GM12878 (cell line): ENCODE results near the gene PTBP1. TPM values are rescaled to one million over a fixed set of nuclear protein-coding genes. Genes with fewer than 3 reads are reported as not detected.
A peak's percentile ranks its signal among the peaks of the same experiment; 100 is the strongest.

Experiments
- ATAC-seq: fragments of 200-7000 bp; cut with Tn5 transposase; 3 replicates; pipeline ENCODE4 v1.9.1; 2020; ENCODE audit warnings: mild to moderate bottlenecking, moderate library complexity
- BruUV-seq: library from RNA; stranded (reverse); fragments of 400-500 nt; replicated peaks from 2 replicates; lab custom pipeline; 2021; lab: Mats Ljungman, UMichigan
- CTCF ChIA-PET: fragments of 300-600 bp; sonication (Branson Sonifier 250); formaldehyde crosslinking; extraction: SDS; loops from one replicate; lab custom pipeline; 2021; ENCODE audit warnings: inconsistent platforms; lab: Yijun Ruan, JAX
- POLR2A ChIA-PET: fragments of 350-600 bp; formaldehyde crosslinking; extraction: SDS; loops from one replicate; lab custom pipeline; 2021; ENCODE audit warnings: inconsistent platforms; lab: Charles Lee
- RAD21 ChIA-PET: fragments of 300-600 bp; sonication (Branson Sonifier 250); formaldehyde crosslinking; loops from one replicate; lab custom pipeline; 2023; ENCODE audit warnings: antibody characterized with exemption; ENCODE audit not compliant: unreplicated experiment; lab: Charles Lee
- SMC1A ChIA-PET: fragments of 300-600 bp; sonication (Branson Sonifier 250); formaldehyde crosslinking; loops from one replicate; lab custom pipeline; 2023; ENCODE audit not compliant: unreplicated experiment, uncharacterized antibody; lab: Charles Lee
- DNase-seq: peaks from one replicate; pipeline ENCODE4 v3.0.0-alpha.2; 2011; ENCODE audit warnings: low read depth, low spot score
- FAIRE-seq: peaks from 3 replicates; lab custom pipeline; 2011; peaks lifted over from hg19 to GRCh38; lab: Jason Lieb, UNC
- H2AFZ ChIP-seq: 2 replicates; pipeline ENCODE4 v1.6.0; 2011; ENCODE audit warnings: low read depth, low read length, control low read depth; ENCODE audit not compliant: control insufficient read depth
- H3K27ac ChIP-seq: 2 replicates; pipeline ENCODE4 v1.5.1; 2011; ENCODE audit warnings: control low read depth; ENCODE audit not compliant: control insufficient read depth, insufficient read depth
- H3K27me3 ChIP-seq, 2 experiments: replicated peaks in 1 of 2; 2 replicates each; pipeline versions ENCODE4 v1.6.0 to v1.6.1; 2011; ENCODE audit warnings: low read length in 1 of 2; ENCODE audit not compliant: control insufficient read depth in 2 of 2, insufficient read depth in 2 of 2
- H3K36me3 ChIP-seq, 2 experiments: 2 replicates each; pipeline ENCODE4 v1.5.1; 2011; ENCODE audit warnings: low read length in 1 of 2; ENCODE audit not compliant: control insufficient read depth in 2 of 2, insufficient read depth in 2 of 2
- H3K4me1 ChIP-seq: 2 replicates; pipeline ENCODE4 v1.6.1; 2011; ENCODE audit warnings: mild to moderate bottlenecking, low read length, moderate library complexity, mixed read lengths; ENCODE audit not compliant: control insufficient read depth, insufficient read depth
- H3K4me2 ChIP-seq: 2 replicates; pipeline ENCODE4 v1.6.0; 2011; ENCODE audit warnings: control low read depth; ENCODE audit not compliant: control insufficient read depth, insufficient read depth
- H3K4me3 ChIP-seq: fragments of 200-600 bp; sonication (generic); 2 replicates; pipeline ENCODE4 v1.5.1; 2016
- H3K79me2 ChIP-seq: 2 replicates; pipeline ENCODE4 v1.6.0; 2011; ENCODE audit warnings: low read length; ENCODE audit not compliant: control insufficient read depth, insufficient read depth
- H3K9ac ChIP-seq: 2 replicates; pipeline ENCODE4 v1.8.0; 2011; ENCODE audit warnings: low read length, control low read depth, mixed read lengths; ENCODE audit not compliant: control insufficient read depth, insufficient read depth
- H3K9me3 ChIP-seq: replicated peaks from 3 replicates; pipeline ENCODE4 v1.5.1; 2011; ENCODE audit warnings: mild to moderate bottlenecking, low read length; ENCODE audit not compliant: control insufficient read depth, insufficient read depth
- H4K20me1 ChIP-seq: 2 replicates; pipeline ENCODE4 v1.6.0; 2011; ENCODE audit not compliant: control insufficient read depth, insufficient read depth
- CBFB ChIP-seq: IDR thresholded peaks from 2 replicates; pipeline ENCODE4 v1.6.1; 2016; ENCODE audit warnings: antibody characterized with exemption, low read depth
- CHD2 ChIP-seq: IDR thresholded peaks from 2 replicates; pipeline ENCODE4 v1.6.1; 2011; ENCODE audit warnings: low read depth, low read length, improper control_type of control experiment, borderline replicate concordance
- MXI1 ChIP-seq: fragments of 150-350 bp; IDR thresholded peaks from 2 replicates; pipeline ENCODE4 v1.6.1; 2011; ENCODE audit warnings: low read depth, mild to moderate bottlenecking, inconsistent platforms, low read length, improper control_type of control experiment
- POLR2AphosphoS5 ChIP-seq: IDR thresholded peaks from 2 replicates; pipeline ENCODE4 v1.6.1; 2011; ENCODE audit warnings: mild to moderate bottlenecking, low read length, inconsistent platforms
- SMC3 ChIP-seq: IDR thresholded peaks from 2 replicates; pipeline ENCODE4 v1.6.1; 2011; ENCODE audit warnings: low read length, improper control_type of control experiment, borderline replicate concordance
- ZNF274 ChIP-seq: IDR thresholded peaks from one replicate; pipeline ENCODE4 v1.8.0; 2011; ENCODE audit not compliant: insufficient read length, insufficient read depth
- WGBS: methylation state at CpG from one replicate; pipeline ENCODE4 v1.1.6; 2016; ENCODE audit warnings: low lambda C conversion rate; ENCODE audit not compliant: insufficient replicate concordance, insufficient coverage; ENCODE audit errors: missing lambda C conversion rate; 5-methylcytosine and 5-hydroxymethylcytosine counted together
- in situ Hi-C: fragments of 300-500 bp; cut with MboI; formaldehyde crosslinking; loops from 9 replicates; pipeline ENCODE4 v1.14.3; 2018; ENCODE audit warnings: mixed read lengths
- intact Hi-C: fragments of 100-400 bp; cut with micrococcal nuclease; formaldehyde crosslinking; loops from one replicate; pipeline ENCODE4 v1.14.2; 2022; ENCODE audit not compliant: unreplicated experiment
- polyA plus RNA-seq, 11 experiments: library from polyadenylated mRNA; depleted of rRNA in 4 of 11; unstranded in 6 of 11; stranded (reverse) in 5 of 11; fragments of >200 nt; fragmentation: Nextera tagmentation in 4 of 11; fragmentation: Illumina TruSeq in 1 of 11; extraction: Ambion mirVana in 4 of 11; extraction: Trizol in 1 of 11; gene quantifications; 1 replicate in 1 of 11; 2 replicates in 10 of 11; pipeline versions ENCODE4 v1.2.1 to v1.2.3, GENCODE V29; 2011 to 2016; ENCODE audit warnings: inconsistent platforms in 2 of 11, missing spikeins in 2 of 11, low read depth in 1 of 11
- total RNA-seq, 4 experiments: library from RNA; depleted of rRNA in 3 of 4; stranded (reverse); fragments of >200 nt in 3 of 4; fragmentation: Illumina TruSeq in 1 of 4; extraction: Trizol in 1 of 4; gene quantifications; 2 replicates each; pipeline versions ENCODE4 v1.2.1 to v1.2.3, GENCODE V29; 2013 to 2021

The PTBP1 gene
- total and polyA plus RNA-seq, 10 of the 15 experiments (the other 5 are each of a cell fraction or from before 2014, with no cell fraction given) = 13.1 to 532 (median 217) TPM

DNA sequence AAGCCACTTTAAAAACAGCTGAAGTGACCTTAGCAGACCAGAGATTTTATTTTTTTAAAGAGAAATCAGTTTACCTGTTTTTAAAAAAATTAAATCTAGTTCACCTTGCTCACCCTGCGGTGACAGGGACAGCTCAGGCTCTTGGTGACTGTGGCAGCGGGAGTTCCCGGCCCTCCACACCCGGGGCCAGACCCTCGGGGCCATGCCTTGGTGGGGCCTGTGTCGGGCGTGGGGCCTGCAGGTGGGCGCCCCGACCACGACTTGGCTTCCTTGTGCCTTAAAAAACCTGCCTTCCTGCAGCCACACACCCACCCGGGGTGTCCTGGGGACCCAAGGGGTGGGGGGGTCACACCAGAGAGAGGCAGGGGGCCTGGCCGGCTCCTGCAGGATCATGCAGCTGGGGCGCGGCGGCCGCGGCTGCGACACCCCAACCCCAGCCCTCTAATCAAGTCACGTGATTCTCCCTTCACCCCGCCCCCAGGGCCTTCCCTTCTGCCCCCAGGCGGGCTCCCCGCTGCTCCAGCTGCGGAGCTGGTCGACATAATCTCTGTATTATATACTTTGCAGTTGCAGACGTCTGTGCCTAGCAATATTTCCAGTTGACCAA, 13.7 kb downstream of the PTBP1 start:
- H3K9ac ChIP-seq = no peak overlapping the region
- BruUV-seq = no TSS peak
- H3K4me1 ChIP-seq = no peaks in the 10 kb centered on the region
- peaks cover 1% of the 10 kb centered on the region; the same call in 1 of the 2 replicates for H3K79me2 ChIP-seq
- in situ Hi-C loops (no loop called here), intact Hi-C loops (no loop called here)
- WGBS = 86% methylated on average over 24 of the region's 25 CpGs
- H3K27ac ChIP-seq = no peak overlapping the region
- H4K20me1 ChIP-seq = no peaks in the 10 kb centered on the region; the same call in 1 of the 2 replicates
- SMC1A ChIA-PET = no interaction called here
- no peak overlapping the region for H2AFZ ChIP-seq
- peaks cover 33 to 36% of the 10 kb centered on the region in 2 experiments; a peak in 3 of 4 replicates for H3K36me3 ChIP-seq
- POLR2A ChIA-PET = no interaction called here
- H3K4me2 ChIP-seq = no peak overlapping the region
- DNase-seq = no peak
- TF ChIP-seq MXI1 (no peak), ZNF274 (no peak), POLR2AphosphoS5 (0 out of 2 replicates have a peak, but pooled peaks have one; percentile 0), CBFB (no peak)
- no peak for ATAC-seq
- RAD21 ChIA-PET = no interaction called here
- CTCF ChIA-PET = no interaction called here
- no peaks in the 10 kb centered on the region; the same call in 2 of the 3 replicates for H3K9me3 ChIP-seq
- H3K27me3 ChIP-seq = no peaks in the 10 kb centered on the region
- FAIRE-seq = no peak
- H3K4me3 ChIP-seq = no peak overlapping the region

DNA sequence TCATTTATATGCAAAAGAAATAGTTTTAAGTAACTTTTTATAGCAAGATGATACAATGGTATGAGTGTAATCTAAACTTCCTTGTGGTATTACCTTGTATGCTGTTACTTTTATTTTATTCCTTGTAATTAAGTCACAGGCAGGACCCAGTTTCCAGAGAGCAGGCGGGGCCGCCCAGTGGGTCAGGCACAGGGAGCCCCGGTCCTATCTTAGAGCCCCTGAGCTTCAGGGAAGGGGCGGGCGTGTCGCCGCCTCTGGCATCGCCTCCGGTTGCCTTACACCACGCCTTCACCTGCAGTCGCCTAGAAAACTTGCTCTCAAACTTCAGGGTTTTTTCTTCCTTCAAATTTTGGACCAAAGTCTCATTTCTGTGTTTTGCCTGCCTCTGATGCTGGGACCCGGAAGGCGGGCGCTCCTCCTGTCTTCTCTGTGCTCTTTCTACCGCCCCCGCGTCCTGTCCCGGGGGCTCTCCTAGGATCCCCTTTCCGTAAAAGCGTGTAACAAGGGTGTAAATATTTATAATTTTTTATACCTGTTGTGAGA, 14.3 kb downstream of the PTBP1 start:
- Histone ChIP-seq H3K4me1 (no peaks in the 10 kb centered on the region), H4K20me1 (no peaks in the 10 kb centered on the region; the same call in 1 of the 2 replicates), H3K9me3 (no peaks in the 10 kb centered on the region; the same call in 2 of the 3 replicates), H3K4me3 (no peak overlapping the region), H3K27ac (no peak overlapping the region), H3K36me3 (peaks cover 30 to 33% of the 10 kb centered on the region in 2 experiments; a peak in 3 of 4 replicates), H2AFZ (no peak overlapping the region), H3K9ac (no peak overlapping the region), H3K79me2 (peaks cover 1% of the 10 kb centered on the region; the same call in 1 of the 2 replicates)
- ChIA-PET POLR2A (no interaction called here), RAD21 (no interaction called here), CTCF (no interaction called here)
- TSS peak; percentile 55 for BruUV-seq
- no peak for DNase-seq
- FAIRE-seq = no peak
- no peak for ATAC-seq
- no peak for TF ChIP-seq CHD2
- no peak for TF ChIP-seq SMC3
- peak; percentile 22; the same call in 1 of the 2 replicates for TF ChIP-seq POLR2AphosphoS5
- TF ChIP-seq, all 136 proteins: peak for 1
- in situ Hi-C loops = no loop called here
- no peak overlapping the region for H3K4me2 ChIP-seq
- SMC1A ChIA-PET = no interaction called here
- WGBS = over 99% methylated on average over 20 of the region's 20 CpGs
- intact Hi-C loops = no loop called here
- H3K27me3 ChIP-seq = no peaks in the 10 kb centered on the region
